ENCODE data around the gene STAB1. TPM values are rescaled to one million over a fixed set of nuclear protein-coding genes. Genes with fewer than 3 reads are reported as not detected.
A peak's percentile ranks its signal among the peaks of the same experiment; 100 is the strongest.

The STAB1 gene
- total RNA-seq, 2 donors from 2014 or later, result 51.4 to 111 TPM

- intact Hi-C loops (cut with DNase I, micrococcal nuclease), result no loop called here
- ATAC-seq (no peak), DNase-seq (no peak)
Observed at GRCh38 chr3:52458031-52458760, 36.9 kb upstream of the STAB1 start.

- DNase-seq (no peak), ATAC-seq (no peak)
- intact Hi-C loops (cut with DNase I, micrococcal nuclease), result no loop called here
Observed at GRCh38 chr3:52458770-52459545, 36.2 kb upstream of the STAB1 start.

- no peak for ATAC-seq
Observed at GRCh38 chr3:52461874-52462273, 33.3 kb upstream of the STAB1 start.

DNA sequence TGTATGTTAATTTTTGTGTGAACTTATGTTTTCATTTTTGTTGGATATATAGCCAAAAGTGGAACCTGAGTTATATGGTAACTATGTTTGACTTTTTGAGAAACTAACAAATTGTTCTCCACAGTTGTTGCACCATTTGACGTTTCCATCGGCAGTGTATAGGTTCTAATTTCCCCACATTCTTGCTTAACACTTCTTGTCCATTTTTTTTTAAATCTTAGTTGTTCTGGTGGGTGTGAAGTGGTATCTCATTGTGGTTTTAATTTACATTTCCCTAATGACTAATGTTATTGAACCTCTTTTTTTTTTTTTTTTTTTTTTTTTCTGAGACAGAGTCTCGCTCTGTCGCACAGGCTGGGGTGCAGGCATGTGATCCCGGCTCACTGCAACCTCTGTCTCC is 31.7 kb upstream of the STAB1 start:
- no peak for ATAC-seq
- DNase-seq, result no peak
- intact Hi-C loops (cut with DNase I, micrococcal nuclease), result no loop called here

More at GRCh38 chr3:52461874-52462273, 33.3 kb upstream of the STAB1 start:
- intact Hi-C loops (cut with DNase I, micrococcal nuclease), result no loop called here
- DNase-seq, result no peak

DNA sequence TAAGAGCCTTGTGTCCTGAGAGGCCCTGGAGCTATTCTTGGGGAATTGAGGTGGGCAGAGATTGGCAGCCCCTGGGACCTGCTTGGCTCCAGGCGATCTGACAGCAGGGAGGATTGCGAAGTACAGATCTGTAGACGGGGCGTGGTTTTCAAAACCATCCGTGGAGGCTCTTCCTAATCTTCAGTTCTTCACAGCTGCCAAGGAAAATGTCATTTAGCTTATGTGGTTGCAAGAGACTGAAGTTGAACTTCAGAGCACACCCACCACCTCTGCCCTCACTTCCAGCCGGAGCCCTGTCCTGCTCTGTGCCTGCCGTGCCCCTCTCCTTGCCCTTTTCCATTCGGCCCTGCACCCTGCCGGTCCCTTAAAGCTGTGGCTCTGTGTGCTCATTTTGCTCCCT is 26.8 kb upstream of the STAB1 start:
- intact Hi-C loops (cut with DNase I, micrococcal nuclease), result no loop called here
- DNase-seq (no peak), ATAC-seq (no peak)

DNA sequence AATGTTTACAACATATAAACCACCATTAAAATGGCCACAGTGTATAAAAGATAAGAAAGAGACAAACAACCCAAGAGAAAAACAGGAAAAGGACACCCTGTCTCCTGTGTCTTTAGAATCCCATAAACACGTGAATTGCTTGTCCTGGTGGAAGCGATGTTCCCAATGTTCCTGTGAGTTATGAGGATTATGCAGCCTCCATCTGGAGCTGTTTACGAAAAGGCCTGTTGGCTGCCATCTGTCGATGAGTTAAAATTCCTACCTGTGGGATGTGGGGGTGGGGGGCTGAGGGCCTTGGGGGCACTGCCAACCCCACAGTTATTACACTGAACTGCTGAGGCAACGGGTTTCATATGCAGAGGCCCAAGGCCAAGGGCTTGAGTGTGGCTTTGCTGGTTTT is 26.1 kb upstream of the STAB1 start:
- peak; percentile 19 for ATAC-seq
- intact Hi-C loops (cut with DNase I, micrococcal nuclease), result no loop called here

DNA sequence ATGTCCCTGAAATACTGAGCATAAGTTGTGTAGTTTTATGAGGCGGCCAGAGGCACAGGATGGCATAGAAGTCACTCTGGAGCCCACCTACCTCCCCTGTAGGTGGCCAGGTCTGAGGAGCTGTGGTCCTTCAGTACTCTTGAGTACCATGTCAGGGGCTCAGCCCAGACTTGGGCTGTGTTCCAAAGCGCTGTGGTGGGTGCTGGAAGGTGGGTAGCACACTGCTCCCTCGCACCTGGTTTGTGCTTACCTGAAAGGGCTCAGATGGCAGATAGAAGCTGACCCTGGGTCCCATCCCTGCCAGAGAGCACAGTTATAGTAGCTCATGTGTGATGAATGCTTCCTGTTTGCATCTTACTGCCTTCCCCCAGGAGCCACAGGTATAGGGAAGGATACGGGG is 24.2 kb upstream of the STAB1 start:
- ATAC-seq (no peak), DNase-seq (no peak)
- intact Hi-C loops (cut with DNase I, micrococcal nuclease), result no loop called here

More for the DNA sequence above, 26.1 kb upstream of the STAB1 start:
- DNase-seq, result no peak

DNA sequence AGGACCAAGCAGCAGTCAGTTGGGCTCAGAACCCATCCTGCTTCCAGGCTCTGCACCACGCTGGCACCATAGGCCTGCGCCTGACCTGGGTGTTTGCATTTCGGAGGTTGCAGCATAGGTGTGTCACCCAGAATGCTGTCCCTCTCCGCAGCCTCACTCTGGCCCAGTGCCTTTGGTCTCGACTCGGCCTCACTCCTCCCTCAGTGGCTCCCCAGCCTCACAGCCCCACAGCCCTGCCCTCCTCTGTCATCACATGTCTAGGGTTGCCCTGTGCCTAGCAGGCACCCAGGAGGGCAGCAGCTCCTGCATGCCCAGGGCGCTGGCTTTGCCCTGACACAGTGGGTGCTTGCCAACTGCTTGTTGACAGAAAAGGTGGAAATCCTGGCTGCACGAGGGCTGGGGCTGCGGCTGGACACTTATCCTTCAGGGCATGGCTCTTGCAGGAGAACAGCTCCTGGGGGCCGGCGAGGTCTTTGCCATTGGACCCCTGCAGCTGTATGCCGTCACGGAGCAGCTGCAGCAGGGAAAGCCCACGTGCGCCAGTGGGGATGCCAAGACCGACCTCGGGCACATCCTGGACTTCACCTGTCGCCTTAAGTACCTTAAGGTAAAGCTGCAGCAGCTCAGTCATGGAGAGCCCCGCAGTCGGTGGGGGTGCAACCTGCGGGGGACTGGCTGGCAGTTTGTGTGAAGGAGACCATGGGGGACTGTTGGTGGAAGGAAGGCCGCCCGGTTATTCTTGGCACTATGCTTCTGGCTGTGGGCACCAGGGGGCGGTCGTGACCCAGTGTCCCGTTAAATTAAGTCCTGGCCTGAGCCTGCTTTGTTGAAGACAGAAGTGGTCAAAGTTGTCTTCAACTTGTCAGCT is 23.5 kb upstream of the STAB1 start:
- ATAC-seq (peak; percentile 80), DNase-seq (peak in 1 of 2 donors; percentile 74)
- intact Hi-C loops (cut with DNase I, micrococcal nuclease), result no loop called here

DNA sequence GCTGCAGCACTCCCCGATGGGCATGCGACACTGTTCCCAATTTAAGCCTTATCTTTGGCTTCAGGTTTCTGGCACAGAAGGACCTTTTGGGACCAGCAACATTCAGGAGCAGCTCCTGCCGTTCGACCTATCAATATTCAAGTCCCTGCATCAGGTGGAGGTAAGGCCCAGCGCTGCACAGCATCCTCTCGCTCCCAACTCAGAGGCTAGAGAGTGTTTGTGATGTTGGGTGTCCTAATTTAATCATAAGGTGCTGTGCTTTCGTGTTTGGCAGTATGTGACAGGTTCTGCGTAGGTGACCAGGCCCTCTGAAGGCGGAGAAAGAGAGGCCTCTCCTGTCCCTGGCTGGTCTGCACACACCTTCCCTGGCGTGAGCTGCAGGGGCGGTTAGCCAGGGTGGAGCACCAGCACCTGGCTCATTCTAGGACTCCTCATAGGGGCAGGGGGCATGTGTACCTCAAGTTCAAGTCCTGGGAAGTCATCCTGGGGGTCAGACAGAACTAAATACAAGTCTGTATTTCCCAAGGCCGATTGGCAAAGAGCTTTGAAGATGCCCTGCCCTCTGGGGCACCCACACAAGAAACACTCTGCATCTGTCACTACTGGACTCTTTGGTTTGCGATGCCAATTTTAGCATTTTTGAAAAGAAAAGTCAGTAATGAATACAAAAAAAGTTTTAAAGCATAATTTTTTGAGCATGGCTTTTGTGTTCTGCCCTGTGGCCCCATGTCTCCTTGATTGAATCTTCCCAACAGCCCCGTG is 22.7 kb upstream of the STAB1 start:
- DNase-seq (no peak), ATAC-seq (no peak)
- intact Hi-C loops (cut with DNase I, micrococcal nuclease), result no loop called here

- no peak for DNase-seq
- ATAC-seq, result no peak
- intact Hi-C loops (cut with DNase I, micrococcal nuclease), result no loop called here
Observed at GRCh38 chr3:52473026-52473425, 22.1 kb upstream of the STAB1 start.

DNA sequence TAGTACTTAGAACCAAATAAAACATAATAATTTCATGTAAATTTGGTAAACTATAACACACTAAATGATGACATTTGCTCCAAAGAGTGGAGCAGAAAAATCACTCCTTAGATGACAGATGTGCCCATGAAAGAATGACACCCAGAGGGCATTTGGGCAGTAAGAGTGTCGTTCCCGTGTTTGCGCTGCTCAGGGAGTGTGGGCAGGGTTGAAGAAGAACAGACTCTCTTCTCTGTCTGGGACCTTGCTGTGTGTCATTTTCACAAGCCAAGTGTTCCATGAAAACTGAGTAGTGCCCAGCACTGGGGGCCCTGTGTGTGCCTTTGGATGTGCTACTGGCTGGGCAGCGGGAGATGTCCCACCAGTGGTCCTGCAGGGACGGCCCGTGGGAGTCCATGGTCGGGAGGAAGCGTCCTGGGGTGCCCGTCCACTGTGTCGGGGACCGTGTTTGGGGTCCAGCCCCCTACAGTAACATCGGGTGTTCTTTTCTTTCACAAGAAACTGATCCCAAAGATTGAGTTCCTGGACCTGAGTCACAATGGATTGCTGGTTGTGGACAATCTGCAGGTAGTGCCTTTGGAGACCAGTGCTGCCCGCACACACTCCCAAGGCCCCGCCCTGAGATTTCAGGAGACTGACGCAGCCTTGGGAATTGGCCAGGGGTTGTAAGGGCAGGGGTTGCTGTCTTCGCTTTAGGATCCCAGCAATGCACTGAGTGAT is 17.9 kb upstream of the STAB1 start:
- ATAC-seq (no peak), DNase-seq (no peak)
- intact Hi-C loops (cut with DNase I, micrococcal nuclease), result no loop called here

- DNase-seq (no peak), ATAC-seq (no peak)
- intact Hi-C loops (cut with DNase I, micrococcal nuclease), result no loop called here
Observed at GRCh38 chr3:52477796-52478095, 17.4 kb upstream of the STAB1 start.

- intact Hi-C loops (cut with DNase I, micrococcal nuclease), result no loop called here
- no peak for ATAC-seq
- DNase-seq, result no peak
Observed at GRCh38 chr3:52479037-52479876, 15.9 kb upstream of the STAB1 start.

- intact Hi-C loops (cut with DNase I, micrococcal nuclease), result no loop called here
- ATAC-seq (peak; percentile 12), DNase-seq (no peak)
Observed at GRCh38 chr3:52479877-52480575, 15.1 kb upstream of the STAB1 start.

GRCh38 chr3:52480768-52481715 is 14.1 kb upstream of the STAB1 start:
- no peak for ATAC-seq
- no peak for DNase-seq
- intact Hi-C loops (cut with DNase I, micrococcal nuclease), result no loop called here

All from left colon (tissue), 2 donors.